GM12873 (cell line): ENCODE measurements around the gene NOL9.

ENCODE experiments used
- CTCF ChIP-seq: IDR thresholded peaks from 2 replicates; pipeline ENCODE4 v1.5.1; 2012; ENCODE audit warnings: low read depth, mild to moderate bottlenecking, moderate library complexity, low read length, control low read depth; ENCODE audit not compliant: insufficient read depth; ENCODE audit errors: missing control alignments

The NOL9 gene

GRCh38 chr1:6599141-6599975, 45.0 kb upstream of the NOL9 start:
- no peak for TF ChIP-seq CTCF

- no peak for TF ChIP-seq CTCF
These were observed 43.4 kb upstream of the NOL9 start for GRCh38 chr1:6597777-6598131.

GRCh38 chr1:6596886-6597776, 42.8 kb upstream of the NOL9 start:
- TF ChIP-seq CTCF, result no peak

- TF ChIP-seq CTCF, result no peak
These were observed 42.0 kb upstream of the NOL9 start for GRCh38 chr1:6596351-6596750.

- no peak for TF ChIP-seq CTCF
These were observed 40.8 kb upstream of the NOL9 start for GRCh38 chr1:6594977-6595740.

GRCh38 chr1:6593810-6594209, 39.5 kb upstream of the NOL9 start:
- TF ChIP-seq CTCF, result no peak

- no peak for TF ChIP-seq CTCF
These were observed 38.7 kb upstream of the NOL9 start for GRCh38 chr1:6592865-6593593.
